Stimulated activated CD4-positive, alpha-beta T cell treated with anti-CD3 and anti-CD28 coated beads, Interleukin-12 subunit alpha, Interleukin-12 subunit beta, amount 100 ng/mL, for 4 hours (primary cell): ENCODE measurements around the gene ATP7B.

ENCODE experiments used
- DNase-seq: peaks from one replicate; pipeline ENCODE4 v3.0.0-alpha.2; 2020

Gene ATP7B

GRCh38 chr13:51976423-51976822 is 34.8 kb downstream of the ATP7B start:
- no peak for DNase-seq

DNA sequence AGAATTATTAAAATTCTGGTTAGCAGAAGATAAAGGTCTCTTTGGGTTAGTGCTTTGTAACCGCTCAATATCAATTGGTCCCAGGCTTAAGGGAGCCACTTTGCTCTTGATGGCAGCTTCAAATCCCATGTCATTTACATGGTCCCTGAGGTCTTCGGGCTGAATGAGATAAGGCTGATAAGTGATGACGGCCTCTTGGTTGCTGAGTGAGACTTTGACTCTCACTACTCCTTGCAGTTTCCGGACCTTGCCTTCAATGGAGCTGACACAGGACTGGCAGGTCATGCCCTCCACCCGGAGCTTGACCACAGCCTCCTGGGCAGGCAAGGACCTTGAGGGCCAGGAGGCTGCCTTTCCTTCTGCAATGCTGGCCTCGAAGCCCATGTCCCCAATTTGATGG is 36.8 kb downstream of the ATP7B start:
- DNase-seq: no peak

DNA sequence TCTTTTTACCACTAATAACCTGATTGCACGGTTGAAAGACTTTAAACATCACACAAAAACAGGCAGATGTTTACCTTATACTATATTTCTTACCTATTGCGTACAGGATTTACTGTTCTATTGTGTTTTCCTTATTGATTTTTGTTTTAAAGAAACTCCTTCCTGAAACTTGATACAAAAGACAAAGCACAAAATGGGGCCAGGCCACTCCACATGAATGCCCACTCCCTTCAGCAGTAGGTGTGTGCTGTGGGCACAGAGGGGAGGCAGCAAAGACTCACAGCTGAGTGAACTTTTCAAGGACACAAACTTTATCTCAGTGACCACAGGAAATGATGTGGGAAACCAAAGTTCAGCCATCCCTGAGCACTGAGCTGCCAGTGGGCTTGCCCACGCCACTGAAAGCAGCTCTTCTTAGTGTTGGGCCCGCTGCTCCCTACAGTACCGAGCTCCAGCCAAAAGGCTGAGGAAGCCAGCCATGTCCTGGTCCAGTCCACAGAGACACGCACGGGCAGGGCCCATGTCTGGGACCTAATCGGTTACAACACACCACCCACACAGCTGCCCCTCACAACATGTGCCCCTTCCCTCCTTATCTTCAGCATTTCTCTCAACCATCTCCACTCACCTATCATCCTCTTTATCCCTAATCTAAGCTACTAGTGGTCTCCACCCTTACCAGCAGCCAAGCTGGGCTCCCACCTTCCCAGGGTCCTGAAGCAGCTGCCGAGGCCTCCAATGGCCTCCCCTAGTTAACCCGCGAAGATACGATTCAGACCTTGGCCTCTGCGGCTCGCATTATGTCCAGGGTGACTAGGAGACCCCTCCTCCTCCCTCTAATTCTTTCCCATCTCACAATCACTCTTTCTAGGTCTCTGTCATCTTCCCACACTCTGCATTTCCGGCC is 39.5 kb downstream of the ATP7B start:
- DNase-seq: no peak

DNA sequence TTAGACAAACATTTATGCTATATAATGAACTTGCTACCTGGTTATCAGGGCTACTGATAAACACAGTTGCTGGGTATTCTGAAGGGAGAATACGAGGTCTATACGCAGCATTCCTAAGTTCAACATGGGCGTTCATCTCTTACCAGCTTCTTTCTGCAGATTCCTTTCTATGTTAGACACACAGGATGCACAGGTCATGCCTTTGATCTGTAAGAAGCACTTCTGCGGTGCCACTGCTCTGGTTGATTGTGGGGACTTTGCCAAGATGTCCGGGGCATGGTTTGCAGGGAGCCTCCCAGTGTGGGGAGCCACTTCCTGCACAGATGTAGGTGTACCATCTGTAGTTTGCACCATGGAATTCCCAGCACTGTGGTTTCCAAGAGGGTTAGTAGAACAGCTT is 40.9 kb downstream of the ATP7B start:
- DNase-seq: no peak

DNA sequence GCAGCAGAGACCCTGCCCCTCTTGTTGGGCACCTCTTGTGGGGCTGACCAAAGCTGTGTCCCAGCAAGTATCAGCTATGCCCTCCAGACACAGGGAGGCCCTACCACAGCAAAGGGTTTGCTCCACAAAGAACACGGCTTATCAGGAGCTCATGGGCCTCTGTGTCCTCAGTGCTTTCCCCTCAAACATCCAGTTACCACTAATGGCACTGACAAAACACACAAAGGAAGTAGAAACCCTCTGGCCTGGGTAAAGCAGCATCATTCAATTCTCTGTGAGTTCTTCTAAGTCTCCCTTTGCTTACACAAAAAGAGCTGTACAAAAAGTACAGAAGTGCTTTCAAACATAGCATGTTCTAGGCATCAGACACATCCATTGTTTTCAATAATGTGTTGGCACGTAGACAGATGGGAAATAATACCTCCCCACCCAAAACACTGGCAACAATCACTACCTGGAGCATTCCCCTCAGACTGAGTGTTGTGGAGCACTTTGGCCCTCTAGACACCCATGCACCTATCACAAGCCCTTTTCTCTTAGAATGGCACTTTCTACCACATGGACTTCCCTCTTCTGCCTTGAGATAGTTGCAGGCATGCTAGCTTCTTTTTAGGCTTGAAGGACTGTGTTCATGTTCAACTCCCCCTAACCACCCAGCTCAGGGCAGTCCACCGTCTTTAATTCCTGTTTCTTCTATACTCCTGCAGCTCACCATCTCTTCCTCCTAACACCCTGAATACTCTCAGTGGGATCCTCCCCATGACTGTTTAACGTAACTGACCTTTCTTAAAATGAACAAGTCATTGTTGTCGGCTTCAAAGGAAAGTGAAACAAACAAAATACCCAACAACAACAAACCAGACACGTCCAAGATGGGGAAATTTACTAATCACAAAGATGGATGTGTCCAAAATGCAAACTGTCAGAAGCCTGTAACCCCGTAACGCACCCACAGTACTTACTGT is 43.5 kb downstream of the ATP7B start:
- no peak for DNase-seq

DNA sequence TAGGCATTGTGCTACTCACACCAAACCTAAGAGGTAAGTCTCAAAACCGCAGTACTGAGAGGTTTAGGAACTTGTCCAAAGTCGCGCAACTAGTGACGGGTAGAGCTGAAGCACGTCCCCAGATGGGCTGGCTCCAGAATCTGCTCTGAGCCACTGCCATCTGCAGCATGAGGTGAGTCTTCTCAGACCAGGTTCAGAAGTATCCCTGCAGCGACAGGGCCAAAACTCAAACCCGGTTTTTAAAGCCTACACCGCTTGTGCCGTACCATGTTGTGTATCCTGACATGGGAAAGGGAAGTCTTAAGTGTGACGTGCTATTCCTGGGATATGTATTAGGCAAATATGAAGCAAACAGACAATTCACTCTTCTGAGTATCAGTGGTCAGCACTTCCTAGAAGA is 45.1 kb downstream of the ATP7B start:
- no peak for DNase-seq

GRCh38 chr13:51961493-51962403 is 49.5 kb downstream of the ATP7B start:
- DNase-seq: no peak

GRCh38 chr13:51960766-51961165 is 50.5 kb downstream of the ATP7B start:
- DNase-seq: no peak

DNA sequence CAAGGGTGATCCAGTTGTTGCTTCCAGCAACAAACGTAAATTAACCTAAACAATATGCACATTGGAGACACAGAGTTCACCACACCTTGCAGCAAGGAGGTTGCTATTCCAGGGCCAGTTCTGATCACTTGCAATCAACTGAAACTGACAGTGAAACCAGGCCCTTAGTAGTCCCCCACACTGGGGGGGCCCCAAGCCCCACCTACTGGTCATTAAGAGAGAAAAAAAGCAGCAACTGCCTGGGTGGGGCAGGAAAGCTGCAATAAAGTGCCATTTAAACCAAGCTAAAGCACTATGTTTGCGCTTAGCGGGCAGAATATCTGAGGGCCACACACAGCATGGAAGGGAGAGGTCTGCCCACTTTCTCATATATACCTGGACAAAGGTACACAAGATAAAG is 51.5 kb downstream of the ATP7B start:
- DNase-seq: no peak

- no peak for DNase-seq
Observed at GRCh38 chr13:51958217-51958547, 53.1 kb downstream of the ATP7B start.

DNA sequence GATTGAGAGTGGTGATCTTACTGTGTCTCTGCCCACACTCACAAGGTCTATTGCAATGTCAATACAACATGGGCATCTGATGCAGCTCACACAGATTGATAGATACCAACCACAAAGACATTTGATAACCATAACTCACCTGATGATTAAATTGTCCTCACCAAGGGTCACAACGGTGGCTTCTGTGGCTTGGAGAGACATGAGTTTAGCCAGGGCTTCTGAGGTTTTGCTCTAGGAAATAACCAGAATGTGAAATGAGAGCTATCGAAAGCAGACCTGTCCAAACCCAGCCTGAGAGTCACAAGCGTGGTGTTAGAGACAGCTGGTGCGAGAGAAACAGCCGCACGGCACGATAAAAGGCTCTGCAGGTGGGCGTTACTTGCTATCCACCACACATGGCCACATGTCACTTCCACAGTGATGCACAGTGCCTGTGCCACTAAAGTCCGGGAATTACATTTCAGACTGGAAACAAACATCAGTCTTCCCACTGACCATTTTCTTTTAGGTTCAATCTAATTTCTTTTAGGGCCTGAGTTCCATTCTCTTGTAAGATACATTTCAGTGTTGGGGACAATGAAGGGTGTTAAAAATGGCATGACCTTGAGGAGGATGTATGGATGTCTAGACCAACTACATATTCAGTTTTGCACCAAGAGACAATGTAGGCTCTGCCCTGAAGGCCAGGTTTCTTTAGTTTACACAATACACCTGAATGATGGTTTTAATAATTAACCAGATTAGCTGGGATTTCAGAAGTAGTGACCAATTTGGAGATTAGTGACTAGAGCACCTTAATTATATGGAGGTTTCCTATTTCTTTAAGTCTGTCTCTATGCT is 53.7 kb downstream of the ATP7B start:
- no peak for DNase-seq

DNA sequence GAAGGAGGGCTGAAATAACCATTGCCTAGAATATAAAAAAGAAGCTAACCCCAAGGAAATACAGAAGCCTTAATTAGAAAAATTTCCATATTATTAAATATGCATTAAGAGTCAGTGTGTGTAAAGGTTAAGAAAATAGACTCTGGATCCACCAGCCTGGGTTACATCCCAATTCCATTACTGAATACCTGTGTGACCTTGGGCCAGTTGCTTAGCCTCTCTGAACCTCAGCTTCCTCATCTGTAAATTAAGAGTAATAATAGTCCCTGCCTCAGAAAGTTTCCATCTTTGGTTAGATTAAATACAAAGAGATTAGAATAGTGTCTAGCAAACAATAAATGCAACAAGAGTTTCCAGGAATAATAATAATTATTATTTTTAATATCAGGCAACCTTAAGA is 54.5 kb downstream of the ATP7B start:
- no peak for DNase-seq

- no peak for DNase-seq
Observed at GRCh38 chr13:51955816-51956603, 55.2 kb downstream of the ATP7B start.

GRCh38 chr13:51955281-51955771 is 55.9 kb downstream of the ATP7B start:
- no peak for DNase-seq

DNA sequence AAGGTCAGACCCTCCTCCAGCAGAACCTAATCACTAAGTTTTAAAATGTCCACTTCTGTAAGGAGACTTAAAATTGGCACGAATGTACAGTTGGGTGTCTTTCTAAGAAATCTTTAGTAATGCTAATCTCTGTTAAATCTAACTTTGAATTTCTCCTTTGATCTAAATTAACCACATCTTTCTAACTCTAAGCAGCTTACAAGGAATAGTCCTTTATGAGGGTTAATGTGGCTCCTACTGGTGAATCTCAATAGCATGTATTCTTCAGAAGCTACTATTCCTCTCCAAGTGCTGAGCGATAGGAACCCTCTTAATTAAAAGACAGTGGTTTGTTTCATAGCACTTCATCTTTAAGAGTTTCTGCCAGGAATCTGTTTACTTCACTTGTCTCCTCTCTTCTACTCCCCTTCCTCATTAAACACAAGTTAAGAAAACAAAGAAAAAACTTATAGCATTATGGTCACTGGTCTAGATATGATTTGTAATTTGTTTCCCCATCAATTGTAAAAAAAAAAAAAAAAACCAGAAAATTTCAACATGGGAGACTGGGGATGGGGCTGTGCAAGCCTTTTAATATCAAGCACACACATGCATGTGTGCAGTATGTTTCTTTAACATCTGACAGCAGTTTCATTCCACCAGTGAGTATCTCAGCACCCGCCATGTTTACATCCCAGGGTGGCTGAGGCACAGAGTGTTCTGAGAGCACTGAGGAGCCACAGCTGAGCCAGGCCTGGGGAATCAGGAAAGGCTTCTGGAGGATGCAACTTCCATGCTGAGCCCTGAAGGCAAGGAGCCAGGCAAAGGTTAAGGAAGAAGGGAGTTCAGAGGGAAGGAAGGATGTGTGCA is 57.7 kb downstream of the ATP7B start:
- no peak for DNase-seq

- DNase-seq: no peak
Observed at GRCh38 chr13:51950722-51951121, 60.5 kb downstream of the ATP7B start.

DNA sequence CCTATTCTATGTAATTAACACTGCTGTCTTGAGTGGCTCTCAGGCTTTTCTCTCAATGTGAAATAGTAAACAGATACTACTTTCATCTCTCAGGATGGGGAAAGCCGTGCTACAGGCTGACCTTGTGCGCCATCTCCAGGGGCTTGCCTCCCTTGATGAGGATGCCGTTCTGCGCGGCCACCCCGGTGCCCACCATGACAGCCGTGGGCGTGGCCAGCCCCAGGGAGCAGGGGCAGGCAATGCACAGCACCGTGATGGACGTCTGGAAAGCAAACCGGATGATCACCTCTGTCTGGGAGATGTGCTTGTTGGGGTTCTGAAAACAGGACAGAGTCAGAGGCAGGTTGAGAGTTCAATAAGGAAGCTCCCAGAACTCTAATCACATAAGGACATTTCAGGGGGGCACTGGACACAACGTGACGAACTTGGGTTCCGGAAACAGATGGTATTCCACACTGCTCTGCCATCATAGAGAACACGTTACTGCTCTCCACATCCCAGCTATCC is 65.0 kb downstream of the ATP7B start:
- DNase-seq: no peak

- no peak for DNase-seq
Observed at GRCh38 chr13:51945149-51945548, 66.1 kb downstream of the ATP7B start.

GRCh38 chr13:51944428-51944827 is 66.8 kb downstream of the ATP7B start:
- no peak for DNase-seq

GRCh38 chr13:51943721-51944120 is 67.5 kb downstream of the ATP7B start:
- no peak for DNase-seq
